ENCODE data around the gene PKM. TPM values are rescaled to one million over a fixed set of nuclear protein-coding genes. Genes with fewer than 3 reads are reported as not detected.
"Not testable (repeated sequence)": the region's sequence is repeated elsewhere in the genome, so short reads cannot be mapped to it uniquely, and the experiment has no call there.

Gene PKM
- polyA plus RNA-seq, 1 donor: 696 TPM

DNA sequence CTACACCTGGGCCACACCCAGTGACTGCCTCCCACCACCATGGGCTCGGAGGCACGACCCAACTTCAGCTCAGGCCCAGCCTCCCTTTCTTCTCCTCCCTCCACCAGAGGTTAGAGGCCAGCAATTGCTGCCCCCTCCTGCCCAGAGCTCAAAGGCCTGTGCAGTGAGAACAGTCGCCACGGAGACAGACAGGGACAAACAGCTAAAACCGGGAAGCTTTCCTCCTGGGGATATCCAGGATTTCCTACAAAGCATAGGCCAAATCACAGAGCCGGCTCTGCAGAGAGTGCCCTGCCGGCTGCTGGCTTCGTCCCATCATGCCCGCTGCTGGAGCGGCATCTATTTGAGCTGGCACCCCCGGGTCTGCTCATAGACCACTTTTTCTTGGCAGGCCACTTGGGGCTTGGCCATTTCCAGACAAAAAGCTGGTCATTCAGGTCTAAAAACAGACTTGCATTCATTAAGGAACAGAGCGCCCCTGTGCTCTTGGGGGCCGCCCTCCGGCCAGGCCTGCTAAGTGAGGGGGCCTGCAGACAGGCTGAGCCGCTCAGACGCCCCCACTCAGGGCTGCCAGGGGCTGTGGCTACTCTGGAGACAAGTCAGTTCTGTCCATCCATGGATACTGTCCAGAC is 50.9 kb downstream of the PKM start:
- no peak for DNase-seq

DNA sequence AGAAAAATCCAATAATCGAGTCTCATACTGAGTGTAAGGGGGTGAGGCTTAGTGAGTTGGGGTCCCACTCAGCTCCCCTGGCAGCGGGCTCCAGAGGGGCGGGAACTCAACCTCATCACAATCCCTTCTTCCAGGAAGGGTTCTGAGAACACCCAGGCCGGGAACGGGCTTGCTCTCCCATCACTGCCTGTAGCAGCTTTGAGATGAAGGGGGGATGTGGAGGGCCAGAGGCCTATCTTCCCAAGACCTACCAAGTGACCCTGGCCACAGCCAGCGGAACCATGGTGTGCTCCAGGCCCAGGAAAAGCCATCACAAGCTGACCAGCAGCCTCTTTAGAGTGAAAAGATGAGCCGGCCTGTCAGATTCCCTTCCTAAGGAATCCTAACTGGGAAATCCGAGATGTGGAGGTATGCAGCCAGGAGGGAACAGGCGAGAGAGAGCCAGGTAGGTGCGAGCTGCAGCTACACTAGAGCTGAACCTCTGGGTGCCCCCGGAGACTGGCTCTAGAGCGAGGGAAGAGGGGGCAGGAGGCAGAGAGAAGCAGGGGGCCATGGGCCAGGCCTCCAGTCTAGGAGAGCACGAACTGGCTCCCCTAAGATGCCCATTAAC is 51.9 kb downstream of the PKM start:
- no peak for DNase-seq

DNA sequence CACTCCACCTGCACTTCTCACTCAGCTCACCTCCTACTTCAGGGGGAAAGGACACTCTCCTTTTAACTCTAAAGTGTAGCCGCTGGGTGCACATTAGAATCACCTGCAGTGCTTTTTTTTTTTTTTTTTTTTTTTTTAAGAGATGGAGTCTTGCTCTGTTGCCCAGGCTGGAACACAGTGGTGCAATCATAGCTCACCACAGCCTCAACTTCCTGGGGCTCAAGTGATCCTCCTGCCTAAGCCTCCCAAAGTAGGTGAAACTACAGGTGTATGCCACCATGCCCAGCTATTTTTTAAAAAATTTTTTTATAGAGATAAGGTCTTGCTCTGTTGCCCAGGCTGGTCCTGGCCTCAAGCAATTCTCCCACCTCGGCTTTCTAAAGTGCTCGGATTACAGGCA is 54.2 kb downstream of the PKM start:
- no peak for DNase-seq

DNA sequence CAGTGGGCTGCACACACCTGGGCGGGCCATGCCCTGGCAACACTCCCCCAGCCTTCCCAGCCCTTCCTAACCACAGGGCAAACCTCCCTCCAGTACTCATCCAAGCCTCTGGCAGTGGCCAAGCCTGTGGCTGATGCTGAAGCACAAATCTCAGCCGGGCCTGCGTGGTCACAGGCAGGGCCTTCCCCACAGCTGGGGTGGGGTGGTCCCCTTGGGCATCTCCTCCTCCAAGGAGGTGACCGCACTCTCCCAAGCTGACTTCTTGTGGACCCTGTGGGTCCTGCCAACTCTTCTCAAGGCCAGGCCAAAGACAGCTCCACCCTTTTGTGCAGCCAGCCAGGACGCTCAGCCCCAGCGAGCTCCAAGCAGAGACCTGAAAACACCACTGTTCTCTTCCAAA is 54.8 kb downstream of the PKM start:
- no peak for DNase-seq

DNA sequence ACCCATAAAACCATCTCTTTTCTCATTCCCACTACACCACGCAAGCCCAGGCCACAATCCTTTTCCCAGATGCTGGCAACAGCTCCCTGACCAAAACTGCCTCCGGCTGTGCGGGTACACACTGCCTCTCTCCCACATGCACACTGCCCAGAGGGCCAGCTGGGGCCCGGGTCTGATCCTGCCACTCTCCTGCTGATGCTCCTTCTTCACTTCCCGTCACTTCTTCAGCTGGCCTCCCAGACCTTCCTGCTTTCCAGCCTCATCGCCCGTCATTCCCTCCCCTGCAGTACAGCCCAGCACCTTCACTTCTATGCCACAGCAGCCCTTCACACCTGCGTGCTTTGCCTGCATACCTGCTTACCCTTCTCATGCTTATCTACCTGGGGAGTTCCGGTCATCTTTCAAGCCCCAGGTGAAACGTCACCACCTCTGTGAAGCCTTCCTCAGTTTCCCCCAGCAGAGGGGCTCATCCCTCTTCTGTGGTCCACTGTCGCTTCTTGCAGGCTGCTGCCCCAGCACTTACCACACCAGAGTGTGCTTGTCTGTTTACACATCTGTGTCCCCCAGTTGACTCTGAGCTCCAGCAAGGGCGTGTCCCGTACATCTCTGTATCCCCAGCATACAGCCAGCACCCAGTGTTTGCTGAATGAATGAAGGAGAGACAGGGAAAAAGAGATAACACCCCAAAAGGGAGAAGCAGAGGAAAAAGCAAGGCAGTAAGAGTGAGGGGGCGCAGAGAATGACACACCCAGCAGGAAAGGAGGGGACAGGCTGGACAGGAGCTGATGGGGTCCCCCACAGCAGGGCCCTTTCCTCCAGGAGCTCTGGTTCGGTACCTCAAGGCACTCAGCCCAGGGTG is 55.6 kb downstream of the PKM start:
- no peak for DNase-seq

DNA sequence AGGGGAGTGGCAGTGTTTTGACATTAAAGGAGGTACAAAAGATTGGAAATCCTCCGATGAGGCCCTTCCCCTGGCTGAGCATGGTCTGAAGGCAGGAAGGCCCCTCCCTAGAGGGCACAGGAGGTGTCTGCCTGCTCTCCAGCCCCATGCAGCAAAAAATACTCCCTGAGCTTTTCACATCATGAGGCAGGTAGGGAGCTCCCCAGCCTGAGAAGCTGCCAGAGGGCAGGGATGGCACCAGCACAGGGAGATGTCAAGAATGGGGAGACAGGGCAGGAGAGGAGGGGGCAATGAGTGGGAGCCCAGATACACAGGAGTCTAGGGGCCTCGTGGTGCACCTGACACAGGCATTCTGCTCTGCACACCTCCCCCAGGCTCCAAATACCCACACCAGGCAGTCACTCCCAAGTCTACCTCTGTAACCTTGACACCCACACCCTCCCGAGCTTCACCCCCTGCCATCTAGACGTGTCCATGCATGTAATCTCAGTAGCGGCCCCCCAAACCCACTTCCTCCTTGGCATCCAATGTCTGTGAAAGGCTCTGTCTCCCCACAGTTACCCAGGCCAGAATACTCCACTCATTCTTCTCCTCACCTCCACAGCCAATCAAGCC is 56.3 kb downstream of the PKM start:
- DNase-seq: no peak

DNA sequence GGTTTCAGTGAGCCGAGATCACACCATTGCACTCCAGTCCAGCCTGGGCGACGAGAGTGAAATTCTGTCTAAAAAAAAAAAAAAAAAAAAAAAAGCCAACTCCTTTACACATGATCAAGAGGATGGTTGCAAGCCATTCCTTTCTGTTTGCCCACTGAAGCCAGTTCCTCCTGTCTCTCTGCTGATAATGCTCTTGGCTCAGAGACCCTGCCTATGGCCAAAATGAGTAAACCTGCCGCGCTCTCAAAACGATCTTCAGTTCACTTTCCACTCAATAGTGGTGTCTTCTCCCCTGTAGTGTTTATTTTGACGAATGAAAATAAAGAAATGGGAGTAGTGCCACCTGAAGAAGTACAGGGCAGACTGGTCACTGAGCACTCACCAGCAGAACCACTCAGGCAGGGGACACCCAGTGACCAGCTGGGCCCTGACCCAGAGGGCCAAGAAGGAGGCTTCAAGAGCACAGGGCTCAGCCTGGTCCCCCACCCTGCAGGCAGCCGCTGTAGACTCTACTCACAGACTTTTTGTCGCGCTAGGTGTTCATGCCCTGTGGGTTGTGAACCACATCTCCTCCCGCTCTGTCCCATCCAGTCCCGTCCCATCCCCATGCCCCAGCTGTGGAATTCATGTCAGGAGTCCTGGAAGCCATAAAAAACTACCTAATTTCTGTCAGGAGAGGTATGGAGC is 57.0 kb downstream of the PKM start:
- no peak for DNase-seq

DNA sequence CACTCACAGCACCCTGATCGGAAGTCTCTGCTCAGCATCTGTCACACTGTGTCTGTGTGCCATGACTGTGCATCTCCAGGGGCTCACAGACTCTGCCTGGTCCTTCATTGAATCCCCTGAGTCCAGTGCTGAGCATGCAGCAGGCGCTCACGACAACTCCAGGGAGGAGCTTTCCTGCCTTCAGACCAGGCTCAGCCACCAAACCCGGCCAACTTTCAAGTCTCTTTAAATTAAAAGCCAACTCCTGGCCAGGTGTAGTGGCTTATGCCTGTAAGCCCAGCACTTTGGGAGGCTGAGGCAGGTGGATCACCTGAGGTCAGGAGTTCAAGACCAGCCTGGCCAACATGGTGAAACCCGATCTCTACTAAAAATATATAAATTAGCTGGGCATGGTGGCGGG is 57.6 kb downstream of the PKM start:
- no peak for DNase-seq

DNA sequence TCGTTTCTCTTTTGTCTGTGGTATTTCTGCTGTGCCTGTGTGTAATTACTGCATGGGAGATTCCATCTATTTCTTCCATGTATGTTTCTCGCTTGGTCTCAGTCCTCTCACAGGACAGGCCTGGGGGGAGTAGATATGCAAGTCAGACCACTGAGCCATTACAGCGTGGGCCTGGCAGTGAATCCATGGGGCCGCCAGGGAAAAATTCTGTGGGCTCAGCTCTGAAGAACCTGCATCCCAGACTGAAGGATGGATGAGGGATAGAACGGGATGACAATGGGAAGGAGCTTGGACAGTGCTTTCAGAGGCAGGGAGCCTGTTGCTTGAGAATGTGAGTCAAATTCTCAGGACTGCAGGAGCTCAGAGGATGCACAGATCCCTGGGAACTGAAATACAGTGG is 58.2 kb downstream of the PKM start:
- DNase-seq: no peak

DNA sequence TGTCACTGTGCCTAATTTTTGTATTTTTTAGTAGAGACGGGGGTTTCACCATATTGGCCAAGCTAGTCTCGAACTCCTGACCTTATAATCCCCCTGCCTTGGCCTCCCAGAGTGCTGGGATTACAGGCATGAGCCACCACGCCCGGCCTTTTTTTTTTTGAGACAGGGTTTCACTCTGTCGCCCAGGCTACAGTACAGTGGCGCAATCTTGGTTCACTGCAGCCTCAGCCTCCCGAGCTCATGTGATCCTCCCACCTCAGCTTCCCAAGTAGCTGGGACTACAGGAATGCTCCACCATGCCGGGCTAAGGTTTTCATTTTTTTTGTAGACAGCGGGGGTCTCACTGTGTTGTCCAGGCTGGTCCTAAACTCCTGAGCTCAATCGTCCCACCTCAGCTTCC is 59.0 kb downstream of the PKM start:
- DNase-seq: not testable (repeated sequence)

DNA sequence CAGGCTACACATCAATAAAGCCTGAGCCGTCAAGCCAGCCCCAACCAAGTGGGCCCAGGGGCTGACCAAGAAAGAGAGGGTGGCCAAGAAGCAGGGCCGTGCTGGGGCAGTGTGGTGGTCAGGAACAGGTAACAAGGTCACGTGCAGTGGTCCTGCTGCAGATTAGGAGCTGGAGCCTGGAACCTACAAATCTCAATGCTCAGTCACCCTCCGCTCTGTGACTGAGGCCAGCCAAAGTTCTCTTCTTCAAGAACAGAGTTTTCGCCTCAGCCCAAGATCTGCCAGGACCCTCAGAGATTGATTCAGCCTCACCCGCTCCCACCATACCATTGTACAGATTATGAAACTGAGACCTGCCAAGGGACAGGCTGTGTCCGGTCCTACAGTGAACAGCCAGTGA is 60.3 kb downstream of the PKM start:
- DNase-seq: no peak

DNA sequence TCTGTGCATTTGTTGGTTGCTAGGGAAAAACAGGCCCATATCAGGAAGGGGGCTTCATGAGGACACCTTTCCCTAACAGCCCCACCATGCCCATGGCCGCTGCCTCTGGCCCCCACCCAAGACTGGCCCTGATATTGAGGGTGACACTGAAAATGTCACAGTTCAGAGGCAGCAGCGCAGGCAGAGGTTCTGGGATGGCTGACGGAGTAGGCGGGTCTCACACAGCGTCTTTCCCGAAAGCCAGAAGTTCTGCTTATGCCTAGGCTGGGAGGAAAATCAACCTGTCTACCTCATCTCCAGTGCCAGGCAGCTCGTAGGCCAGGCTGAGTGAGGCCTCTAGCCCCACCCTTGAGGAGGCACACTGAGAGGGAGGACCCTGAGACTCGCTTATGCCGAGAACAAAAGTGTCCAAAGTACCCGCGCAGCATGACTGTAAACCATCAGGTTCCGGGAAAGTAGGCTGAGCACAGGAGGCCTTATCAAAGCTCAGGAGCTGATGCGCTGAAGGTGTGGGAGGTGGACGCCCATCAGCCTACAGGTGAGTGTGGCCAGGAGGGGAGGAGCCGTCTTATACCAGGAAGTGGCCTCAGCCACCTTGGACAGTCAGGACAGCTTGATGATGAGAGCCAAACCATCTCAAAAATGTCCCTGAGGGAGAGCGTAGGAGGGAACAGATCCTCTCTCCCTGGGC is 60.9 kb downstream of the PKM start:
- no peak for DNase-seq

DNA sequence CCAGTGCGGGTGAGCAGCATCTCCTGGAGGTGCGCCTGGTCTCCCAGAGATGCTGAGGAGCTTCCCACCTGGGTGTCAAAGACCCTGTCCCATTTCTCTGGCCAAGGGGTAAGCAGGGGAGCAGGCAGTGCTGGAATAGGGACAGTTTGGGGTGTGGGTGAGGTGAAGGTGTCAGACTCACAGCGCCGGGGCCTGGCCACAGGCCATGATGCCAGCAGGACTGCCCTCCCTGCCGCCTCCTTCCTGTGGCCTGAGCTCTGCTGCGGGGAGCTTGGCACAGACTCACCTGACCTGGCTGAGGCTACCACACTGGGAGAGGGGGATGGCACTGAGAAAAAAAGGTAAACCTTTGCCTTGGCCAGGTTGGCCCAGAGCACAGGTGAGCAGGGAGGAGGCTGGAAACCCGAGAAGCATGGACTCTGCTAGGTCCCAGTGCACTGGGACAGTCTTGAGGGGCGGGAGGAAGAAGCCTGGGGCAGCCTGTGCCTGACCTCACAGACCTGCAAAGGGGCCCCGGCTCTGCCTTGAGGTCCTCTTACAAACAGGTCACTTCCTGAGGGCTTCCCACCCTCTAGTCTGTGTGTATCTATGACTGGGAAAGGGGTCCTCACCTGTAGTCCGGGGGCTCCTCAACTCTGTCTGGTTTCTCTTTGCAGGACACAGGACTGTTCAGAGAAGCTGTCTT is 61.6 kb downstream of the PKM start:
- DNase-seq: no peak

DNA sequence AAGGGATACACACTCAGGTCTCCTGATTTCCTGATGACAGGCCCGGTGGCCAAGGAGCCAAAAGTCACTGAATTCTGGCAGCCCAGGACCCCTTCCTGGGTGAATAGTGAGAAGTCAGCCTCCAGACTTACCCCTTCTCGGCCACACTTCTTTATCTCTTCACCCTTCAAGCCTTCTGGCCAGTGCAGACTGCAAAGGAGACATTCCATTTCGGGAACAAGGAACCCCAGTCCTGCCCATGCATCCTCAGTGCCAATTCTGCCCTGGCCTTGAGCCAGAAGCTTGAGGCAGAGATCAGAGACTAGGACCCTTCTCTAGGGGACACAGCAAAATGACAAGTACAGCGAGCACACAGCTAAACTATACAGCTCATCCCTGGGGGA is 62.2 kb downstream of the PKM start:
- no peak for DNase-seq

DNA sequence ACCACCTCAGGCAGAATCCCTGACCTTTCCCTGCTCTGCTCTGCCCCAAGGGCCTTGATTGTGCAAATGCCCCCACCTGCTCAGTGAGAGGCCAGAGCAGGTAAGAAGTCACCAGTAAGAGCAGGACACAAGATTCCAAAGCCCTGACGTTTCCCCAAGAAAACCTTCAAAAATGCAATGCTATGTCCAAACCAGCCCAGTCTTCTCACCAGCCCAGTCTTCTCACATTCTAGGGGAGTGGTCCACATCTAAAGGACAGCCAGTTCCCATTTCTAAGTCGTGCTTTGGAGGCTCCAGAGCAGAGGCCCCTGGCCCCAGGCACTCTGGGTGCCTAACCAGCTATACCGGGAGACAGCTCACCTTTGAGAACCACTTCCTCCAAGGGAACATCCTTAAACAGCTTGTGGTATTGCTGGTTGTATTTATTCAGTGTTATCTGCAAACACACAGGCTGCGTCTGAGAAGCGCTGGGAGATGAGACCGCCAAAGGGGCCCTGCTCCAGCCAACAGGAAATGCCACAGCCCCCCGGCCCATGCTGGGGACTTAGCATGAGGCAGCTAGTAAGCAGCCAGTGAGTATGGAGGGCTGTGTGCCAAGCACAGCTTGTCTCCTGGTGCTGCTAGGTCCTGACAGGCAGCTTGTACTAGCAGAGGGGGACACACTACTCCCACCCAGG is 62.7 kb downstream of the PKM start:
- no peak for DNase-seq

DNA sequence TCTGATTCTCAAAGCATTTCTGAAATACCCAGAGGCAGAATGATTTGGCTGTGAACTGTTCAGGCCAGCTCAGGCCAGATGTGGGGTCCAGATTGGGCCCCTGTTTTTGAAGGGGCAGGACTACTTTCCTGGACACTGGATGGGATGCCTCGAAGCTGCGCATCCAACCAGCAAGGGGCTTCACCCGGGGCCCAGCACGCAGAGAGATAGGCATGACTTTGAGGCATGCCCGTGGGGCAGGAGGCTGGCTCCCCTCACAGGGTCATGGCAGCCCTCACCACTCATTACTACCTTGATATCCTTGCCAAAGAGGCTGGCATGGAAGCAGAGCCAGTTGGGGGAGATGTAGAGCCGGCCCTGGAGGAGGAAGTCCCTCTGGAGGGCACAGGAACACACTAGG is 63.5 kb downstream of the PKM start:
- no peak for DNase-seq

DNA sequence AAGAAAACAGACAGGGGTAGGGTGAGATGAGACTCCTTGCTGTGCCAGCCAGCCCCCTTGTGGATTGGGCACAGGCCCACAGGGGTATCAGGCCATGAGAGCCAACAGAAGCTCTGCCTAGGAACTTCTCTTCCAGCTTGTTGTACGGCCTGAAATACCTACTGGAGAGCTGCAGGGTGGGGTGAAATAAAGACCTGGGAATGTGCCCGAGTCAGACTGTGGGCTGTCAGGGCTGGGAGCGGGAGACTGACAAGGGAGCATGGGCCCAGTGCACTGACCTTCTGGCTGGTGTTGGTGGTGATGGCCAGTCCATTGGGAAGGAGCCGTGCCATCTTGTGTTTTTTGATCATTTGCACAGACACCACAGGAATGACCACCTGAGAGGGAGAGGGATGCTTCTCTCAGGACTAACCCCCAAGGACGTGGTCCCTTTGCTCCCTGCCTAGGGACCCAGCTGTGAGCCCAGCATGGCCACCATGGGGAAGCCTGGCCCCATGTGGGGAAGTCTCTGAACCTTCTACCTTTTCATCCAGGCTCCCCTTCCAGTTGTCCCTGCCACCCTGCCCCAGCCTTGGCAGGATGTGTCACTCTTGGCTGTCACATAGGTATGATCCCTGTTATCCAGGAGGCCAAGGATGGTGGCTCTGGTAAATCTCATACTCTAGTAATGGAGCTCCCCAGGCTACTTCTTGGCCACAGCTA is 64.1 kb downstream of the PKM start:
- no peak for DNase-seq

DNA sequence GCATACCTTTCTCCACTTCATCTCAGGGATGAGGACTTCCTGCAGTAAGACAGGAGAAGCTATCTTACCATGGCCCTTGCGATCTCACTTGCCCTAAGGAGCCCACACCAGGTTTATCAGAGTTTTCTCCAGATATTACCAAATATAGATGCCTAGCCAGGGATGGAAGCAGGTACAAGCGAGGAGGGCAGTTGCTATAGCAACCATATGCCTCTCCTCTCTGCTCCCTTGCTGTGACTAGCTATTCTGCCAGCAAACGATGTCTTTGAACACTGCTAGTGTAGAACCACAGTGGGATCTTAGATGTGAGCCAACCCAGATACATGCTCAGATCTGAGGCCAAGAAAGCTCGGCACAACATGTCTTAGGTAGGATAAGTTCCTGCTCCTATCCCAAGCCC is 67.3 kb downstream of the PKM start:
- DNase-seq: no peak

DNA sequence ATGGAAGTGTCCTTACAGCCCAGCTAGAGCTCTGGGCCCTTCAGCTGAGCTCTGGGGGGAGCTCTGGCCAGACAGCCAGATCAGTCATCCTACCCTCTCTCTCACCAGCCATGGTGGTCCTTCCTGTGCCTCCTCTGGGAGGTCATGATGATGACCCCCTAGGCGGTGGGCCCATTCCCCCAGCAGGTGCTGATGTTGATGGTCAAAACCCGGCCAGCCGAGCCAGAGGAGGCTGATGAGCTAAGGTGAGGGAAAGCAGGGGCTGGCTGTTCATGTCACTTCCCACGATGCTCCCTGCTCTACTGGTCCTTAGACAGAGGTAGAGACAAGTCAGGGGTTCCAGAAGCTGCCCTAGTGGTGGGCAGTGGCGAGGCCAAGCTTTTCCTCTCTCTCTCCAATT is 68.4 kb downstream of the PKM start:
- DNase-seq: no peak

Measured in left kidney (tissue), 2 donors.